Left colon (tissue), 2 donors: ENCODE data around the gene EPN1. TPM values are rescaled to one million over a fixed set of nuclear protein-coding genes. Genes with fewer than 3 reads are reported as not detected.

ENCODE experiments used
- ATAC-seq: fragments of 200-7000 bp; cut with Tn5 transposase; one replicate; pipeline ENCODE4 v1.9.1; 2020; ENCODE audit warnings: mild to moderate bottlenecking, moderate library complexity
- DNase-seq, 2 donors: peaks; one replicate each; pipeline ENCODE4 v3.0.0-alpha.2; 2020
- intact Hi-C, 2 donors: fragments of 100-400 bp; cut with DNase I in 1 of 2; cut with micrococcal nuclease in 1 of 2; formaldehyde crosslinking; loops; one replicate each; pipeline versions ENCODE4 v1.11.2 to v1.14.0; 2022; cut with DNase I, micrococcal nuclease
- total RNA-seq, 2 donors: library from RNA; stranded (reverse); fragmentation: NEBNext Ultra II Directional; extraction: Animal tissue kit (Norgen Biotek cat#: 25700); gene quantifications; one replicate each; pipeline ENCODE4 v1.2.1, GENCODE V29; 2021
- donor health status: DM: no; HTN: no; CAD: no.
- donor health status: DM: yes; HTN: yes; CAD: no.

EPN1 gene
- total RNA-seq, 2 donors from 2014 or later, result 235 to 239 TPM

- ATAC-seq, result no peak
- intact Hi-C loops, result no loop called here
- no peak for DNase-seq
Measured at GRCh38 chr19:55655648-55656040, 19.4 kb upstream of the EPN1 start.

GRCh38 chr19:55656552-55656951 lies 18.5 kb upstream of the EPN1 start:
- ATAC-seq, result no peak
- intact Hi-C loops, result no loop called here
- DNase-seq, result no peak

GRCh38 chr19:55656988-55657747 lies 17.9 kb upstream of the EPN1 start:
- intact Hi-C loops, result no loop called here
- ATAC-seq, result no peak
- DNase-seq, result no peak

GRCh38 chr19:55658846-55659459 lies 16.1 kb upstream of the EPN1 start:
- intact Hi-C loops, result no loop called here
- DNase-seq (no peak), ATAC-seq (no peak)

GRCh38 chr19:55659822-55660221 lies 15.2 kb upstream of the EPN1 start:
- no peak for DNase-seq
- intact Hi-C loops, result no loop called here
- no peak for ATAC-seq

GRCh38 chr19:55660404-55660803 lies 14.6 kb upstream of the EPN1 start:
- intact Hi-C loops, result no loop called here
- no peak for ATAC-seq
- DNase-seq, result no peak

- intact Hi-C loops, result no loop called here
- no peak for ATAC-seq
- no peak for DNase-seq
Measured at GRCh38 chr19:55660991-55661390, 14.0 kb upstream of the EPN1 start.

- intact Hi-C loops, result no loop called here
- DNase-seq (no peak), ATAC-seq (no peak)
Measured at GRCh38 chr19:55661826-55662225, 13.2 kb upstream of the EPN1 start.

- DNase-seq (no peak), ATAC-seq (no peak)
- intact Hi-C loops, result no loop called here
Measured at GRCh38 chr19:55663846-55664536, 11.0 kb upstream of the EPN1 start.

GRCh38 chr19:55666343-55667005 lies 8.6 kb upstream of the EPN1 start:
- ATAC-seq (no peak), DNase-seq (no peak)
- intact Hi-C loops, result no loop called here

GRCh38 chr19:55667006-55667381 lies 8.0 kb upstream of the EPN1 start:
- DNase-seq, result no peak
- ATAC-seq, result no peak
- intact Hi-C loops, result no loop called here

GRCh38 chr19:55667511-55667910 lies 7.5 kb upstream of the EPN1 start:
- no peak for DNase-seq
- no peak for ATAC-seq
- intact Hi-C loops, result no loop called here

- DNase-seq, result peak in 1 of 2 donors; percentile 39
- intact Hi-C loops, result no loop called here
- ATAC-seq, result peak; percentile 80
Measured at GRCh38 chr19:55667958-55668357, 7.1 kb upstream of the EPN1 start.

- intact Hi-C loops, result no loop called here
- ATAC-seq (no peak), DNase-seq (no peak)
Measured at GRCh38 chr19:55668603-55669348, 6.2 kb upstream of the EPN1 start.

GRCh38 chr19:55669418-55670279 lies 5.4 kb upstream of the EPN1 start:
- intact Hi-C loops, result no loop called here
- no peak for ATAC-seq
- no peak for DNase-seq

- intact Hi-C loops, result no loop called here
- peak in 1 of 2 donors; percentile 39 for DNase-seq
- ATAC-seq, result no peak
Measured at GRCh38 chr19:55670280-55671053, 4.6 kb upstream of the EPN1 start.

GRCh38 chr19:55671054-55671378 lies 4.0 kb upstream of the EPN1 start:
- intact Hi-C loops, result no loop called here
- no peak for DNase-seq
- no peak for ATAC-seq

GRCh38 chr19:55672418-55672817 lies 2.6 kb upstream of the EPN1 start:
- no peak for ATAC-seq
- DNase-seq, result no peak
- intact Hi-C loops, result no loop called here
